ENCODE results near the gene S100A10. TPM values are rescaled to one million over a fixed set of nuclear protein-coding genes. Genes with fewer than 3 reads are reported as not detected.

The S100A10 gene
- total RNA-seq, 1 experiment from 2014 or later: 1,436 TPM

- CTCF ChIA-PET: no interaction called here
- Histone ChIP-seq H3K4me1 (replicated peaks; ENCODE audit: insufficient read depth) (peaks cover 42% of the 10 kb centered on the region), H3K4me2 (no peak overlapping the region), H3K27me3 (ENCODE audit: insufficient read depth, low read depth) (no peaks in the 10 kb centered on the region), H3K27ac (no peak overlapping the region), H3K9me3 (ENCODE audit: insufficient read depth, low read depth) (no peaks in the 10 kb centered on the region), H4K20me1 (ENCODE audit: insufficient read depth) (no peaks in the 10 kb centered on the region), H2AFZ (no peak overlapping the region), H3F3A (ENCODE audit: insufficient read depth, low read depth) (no peaks in the 10 kb centered on the region), H3K4me3 (no peak overlapping the region), H3K9me2 (ENCODE audit: insufficient read depth) (no peaks in the 10 kb centered on the region), H3K36me3 (ENCODE audit: low read depth) (no peaks in the 10 kb centered on the region), H3K79me2 (ENCODE audit: low read depth) (no peaks in the 10 kb centered on the region)
- TF ChIP-seq CTCF (conservative IDR thresholded peaks at IDR 0.05) (no peak), EZH2 (IDR thresholded peaks at IDR 0.05; ENCODE audit: low read depth) (no peak)
- POLR2A ChIA-PET (ENCODE audit: unreplicated experiment): no interaction called here
- intact Hi-C loops (cut with micrococcal nuclease; ENCODE audit: unreplicated experiment): no loop called here
- DNase-seq: no peak
- BruUV-seq (replicated peaks): no TSS peak
These were observed 27.6 kb downstream of the S100A10 start for GRCh38 chr1:151966061-151966460.

- CTCF ChIA-PET: no interaction called here
- Histone ChIP-seq H3K4me1 (replicated peaks; ENCODE audit: insufficient read depth) (peaks cover 27% of the 10 kb centered on the region), H3K79me2 (ENCODE audit: low read depth) (no peaks in the 10 kb centered on the region)
These were observed 29.1 kb downstream of the S100A10 start for GRCh38 chr1:151964510-151964909.

GRCh38 chr1:151963288-151963687 lies 30.4 kb downstream of the S100A10 start:
- BruUV-seq (replicated peaks): no TSS peak

More at GRCh38 chr1:151964510-151964909, 29.1 kb downstream of the S100A10 start:
- intact Hi-C loops (cut with micrococcal nuclease; ENCODE audit: unreplicated experiment): no loop called here
- TF ChIP-seq EZH2 (IDR thresholded peaks at IDR 0.05; ENCODE audit: low read depth): no peak
- TF ChIP-seq CTCF (conservative IDR thresholded peaks at IDR 0.05): no peak
- H2AFZ ChIP-seq: no peak overlapping the region
- no peaks in the 10 kb centered on the region for H3K9me3 ChIP-seq (ENCODE audit: insufficient read depth, low read depth)
- POLR2A ChIA-PET (ENCODE audit: unreplicated experiment): interaction anchor here (0.6 kb wide), 1 partner anchor 74 kb away, joined by 4 read pairs; no protein-coding TSS in a partner anchor
- DNase-seq: no peak
- no peak overlapping the region for H3K4me3 ChIP-seq
- H3K27ac ChIP-seq: no peak overlapping the region
- H3K4me2 ChIP-seq: no peak overlapping the region
- H3K9me2 ChIP-seq (ENCODE audit: insufficient read depth): no peaks in the 10 kb centered on the region
- no peaks in the 10 kb centered on the region for H3K27me3 ChIP-seq (ENCODE audit: insufficient read depth, low read depth)
- BruUV-seq (replicated peaks): no TSS peak
- H3K36me3 ChIP-seq (ENCODE audit: low read depth): no peaks in the 10 kb centered on the region
- no peaks in the 10 kb centered on the region for H3F3A ChIP-seq (ENCODE audit: insufficient read depth, low read depth)
- H4K20me1 ChIP-seq (ENCODE audit: insufficient read depth): no peaks in the 10 kb centered on the region

More at GRCh38 chr1:151963288-151963687, 30.4 kb downstream of the S100A10 start:
- POLR2A ChIA-PET (ENCODE audit: unreplicated experiment): no interaction called here
- no peaks in the 10 kb centered on the region for H3K9me3 ChIP-seq (ENCODE audit: insufficient read depth, low read depth)
- H3F3A ChIP-seq (ENCODE audit: insufficient read depth, low read depth): no peaks in the 10 kb centered on the region
- no peaks in the 10 kb centered on the region for H3K36me3 ChIP-seq (ENCODE audit: low read depth)
- no peak overlapping the region for H3K4me3 ChIP-seq
- H3K4me1 ChIP-seq (replicated peaks; ENCODE audit: insufficient read depth): peaks cover 14% of the 10 kb centered on the region
- no peaks in the 10 kb centered on the region for H3K27me3 ChIP-seq (ENCODE audit: insufficient read depth, low read depth)
- no peak overlapping the region for H3K4me2 ChIP-seq
- TF ChIP-seq CTCF (conservative IDR thresholded peaks at IDR 0.05) (no peak), EZH2 (IDR thresholded peaks at IDR 0.05; ENCODE audit: low read depth) (no peak)
- no peak overlapping the region for H3K27ac ChIP-seq
- H4K20me1 ChIP-seq (ENCODE audit: insufficient read depth): no peaks in the 10 kb centered on the region
- DNase-seq: no peak
- no peak overlapping the region for H2AFZ ChIP-seq
- H3K9me2 ChIP-seq (ENCODE audit: insufficient read depth): no peaks in the 10 kb centered on the region
- CTCF ChIA-PET: no interaction called here
- H3K79me2 ChIP-seq (ENCODE audit: low read depth): no peaks in the 10 kb centered on the region
- intact Hi-C loops (cut with micrococcal nuclease; ENCODE audit: unreplicated experiment): no loop called here

Measured in PC-9 (cell line).